Lung (tissue), 16 donors: ENCODE measurements around the gene SYP. TPM values are rescaled to one million over a fixed set of nuclear protein-coding genes. Genes with fewer than 3 reads are reported as not detected.
A peak's percentile ranks its signal among the peaks of the same experiment; 100 is the strongest.

Experiments
- ATAC-seq: fragments of 200-7000 bp; cut with Tn5 transposase; one replicate; pipeline ENCODE4 v1.9.1; 2020; ENCODE audit warnings: moderate number of reproducible peaks; ENCODE audit not compliant: insufficient read depth, low FRiP score
- DNase-seq, 3 donors: peaks; one replicate each; pipeline ENCODE4 v3.0.0-alpha.2; 2013 to 2017
- H3K27ac ChIP-seq, 2 donors: one replicate each; pipeline ENCODE4 v1.5.1; 2013; ENCODE audit warnings: mild to moderate bottlenecking in 2 of 2, moderate library complexity in 2 of 2, control low read depth in 1 of 2, inconsistent platforms in 1 of 2, low read depth in 1 of 2, low read length in 1 of 2
- H3K27me3 ChIP-seq, 3 donors: one replicate each; pipeline ENCODE4 v1.5.1; 2013; ENCODE audit warnings: low read length in 2 of 3; ENCODE audit not compliant: control insufficient read depth in 3 of 3, insufficient read depth in 3 of 3
- H3K36me3 ChIP-seq, 4 donors: one replicate each; pipeline ENCODE4 v1.5.1; 2013; ENCODE audit warnings: low read length in 4 of 4, mild to moderate bottlenecking in 1 of 4, moderate library complexity in 1 of 4; ENCODE audit not compliant: control insufficient read depth in 4 of 4, insufficient read depth in 4 of 4
- H3K4me1 ChIP-seq, 5 donors: one replicate each; pipeline ENCODE4 v1.5.1; 2013; ENCODE audit warnings: low read length in 5 of 5, mild to moderate bottlenecking in 2 of 5, moderate library complexity in 1 of 5; ENCODE audit not compliant: control insufficient read depth in 5 of 5, insufficient read depth in 5 of 5
- H3K4me3 ChIP-seq: one replicate; pipeline ENCODE4 v1.5.1; 2013; ENCODE audit warnings: mild to moderate bottlenecking, control low read depth, moderate library complexity
- H3K9ac ChIP-seq, 2 donors: one replicate each; pipeline ENCODE4 v1.5.1; 2013; ENCODE audit warnings: low read length in 2 of 2, control low read depth in 1 of 2; ENCODE audit not compliant: insufficient read depth in 1 of 2
- H3K9me3 ChIP-seq, 4 donors: one replicate each; pipeline ENCODE4 v1.5.1; 2013; ENCODE audit warnings: low read length in 3 of 4, mild to moderate bottlenecking in 1 of 4, moderate library complexity in 1 of 4; ENCODE audit not compliant: control insufficient read depth in 4 of 4, insufficient read depth in 3 of 4
- WGBS, 2 donors: extraction: QIAGEN DNeasy Blood & Tissue Kit; methylation state at CpG; one replicate each; pipeline ENCODE4 v1.1.7; 2013; 5-methylcytosine and 5-hydroxymethylcytosine counted together
- long read RNA-seq, 5 donors: transcript quantifications; one replicate each; lab custom pipeline, GENCODE V29; 2026
- polyA plus RNA-seq, 2 donors: library from polyadenylated mRNA; stranded (reverse); fragments of 200-250 nt; gene quantifications; one replicate each; pipeline ENCODE4 v1.2.1, GENCODE V29; 2013
- total RNA-seq, 2 donors: library from RNA; depleted of rRNA in 1 of 2; stranded (reverse); fragments of >200 nt in 1 of 2; gene quantifications; one replicate each; pipeline ENCODE4 v1.2.1, GENCODE V29; 2014 to 2021
- TF ChIP-seq, protein P1 (sequence below): IDR thresholded peaks from 2 replicates; pipeline ENCODE4 v1.5.1; 2012; ENCODE audit warnings: mild to moderate bottlenecking; ENCODE audit errors: control extremely low read depth, extremely low read depth
- donor health status: control.
- donor health status: control.
- donor health status: Bipolar disorder and iron deficiency.
- donor health status: healthy.
- donor health status: DM: yes; HTN: yes; CAD: no.

The SYP gene
- total RNA-seq (1 to 10 TPM; 3.2 to 5.6 TPM), polyA plus RNA-seq (1 to 10 TPM; 4.6 to 5.1 TPM)
- long read RNA-seq, donor 1, partial matches to known transcripts = 0 of 1 reads
- long read RNA-seq, donor 1, other reads (novel, unspliced or antisense) = 0 of 1 reads
- long read RNA-seq, donor 2 = 0 reads
- long read RNA-seq, donor 3 = 0 reads
- long read RNA-seq, donor 4 = 0 reads
- long read RNA-seq, donor 5, partial matches to known transcripts = 0 of 1 reads
- long read RNA-seq, donor 5, other reads (novel, unspliced or antisense) = 0 of 1 reads

GRCh38 chrX:49199906-49200771 is at the start of gene SYP:
SYP (minus strand) TSS chrX:49200193; CDS start chrX:49200186, 7 bp downstream.
- ATAC-seq = peak; percentile 87
- 1 to 38% methylated on average over 26 to 61 of the region's 61 CpGs for WGBS, 2 donors
- H3K9ac ChIP-seq = peak within 1 kb of the TSS in 1 of 2 donors; percentile 66

GRCh38 chrX:49249616-49250015 is 49.6 kb upstream of the SYP start:
- DNase-seq (no peak), ATAC-seq (no peak)
- H3K27ac ChIP-seq = no peak overlapping the region
- WGBS, 2 donors = 87 to 93% methylated on average over 7 to 9 of the region's 9 CpGs
- no peak overlapping the region for H3K4me3 ChIP-seq
- H3K9ac ChIP-seq = no peak overlapping the region
- H3K9me3 ChIP-seq = no peaks in the 10 kb centered on the region
- no peaks in the 10 kb centered on the region for H3K27me3 ChIP-seq
- H3K4me1 ChIP-seq = no peaks in the 10 kb centered on the region
- TF ChIP-seq, protein P1, sequence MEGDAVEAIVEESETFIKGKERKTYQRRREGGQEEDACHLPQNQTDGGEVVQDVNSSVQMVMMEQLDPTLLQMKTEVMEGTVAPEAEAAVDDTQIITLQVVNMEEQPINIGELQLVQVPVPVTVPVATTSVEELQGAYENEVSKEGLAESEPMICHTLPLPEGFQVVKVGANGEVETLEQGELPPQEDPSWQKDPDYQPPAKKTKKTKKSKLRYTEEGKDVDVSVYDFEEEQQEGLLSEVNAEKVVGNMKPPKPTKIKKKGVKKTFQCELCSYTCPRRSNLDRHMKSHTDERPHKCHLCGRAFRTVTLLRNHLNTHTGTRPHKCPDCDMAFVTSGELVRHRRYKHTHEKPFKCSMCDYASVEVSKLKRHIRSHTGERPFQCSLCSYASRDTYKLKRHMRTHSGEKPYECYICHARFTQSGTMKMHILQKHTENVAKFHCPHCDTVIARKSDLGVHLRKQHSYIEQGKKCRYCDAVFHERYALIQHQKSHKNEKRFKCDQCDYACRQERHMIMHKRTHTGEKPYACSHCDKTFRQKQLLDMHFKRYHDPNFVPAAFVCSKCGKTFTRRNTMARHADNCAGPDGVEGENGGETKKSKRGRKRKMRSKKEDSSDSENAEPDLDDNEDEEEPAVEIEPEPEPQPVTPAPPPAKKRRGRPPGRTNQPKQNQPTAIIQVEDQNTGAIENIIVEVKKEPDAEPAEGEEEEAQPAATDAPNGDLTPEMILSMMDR = no peak
- peaks cover 0 to 30% (median 1%) of the 10 kb centered on the region in 4 donors for H3K36me3 ChIP-seq

More at GRCh38 chrX:49199906-49200771, at the start of gene SYP:
- Histone ChIP-seq H3K36me3 (no peaks in the 10 kb centered on the region), H3K27ac (peak within 1 kb of the TSS in 1 of 2 donors; percentile 83), H3K4me3 (no peak within 1 kb of the TSS), H3K9me3 (no peaks in the 10 kb centered on the region), H3K4me1 (peaks cover 0 to 8% (median 3%) of the 10 kb centered on the region in 5 donors), H3K27me3 (no peaks in the 10 kb centered on the region)
- TF ChIP-seq, protein P1 = no peak
- DNase-seq = peak; percentile 83 to 90 (median 90)

- H3K27me3 ChIP-seq = no peaks in the 10 kb centered on the region
- no peaks in the 10 kb centered on the region for H3K9me3 ChIP-seq
- TF ChIP-seq, protein P1 = no peak
- H3K4me1 ChIP-seq = no peaks in the 10 kb centered on the region
- 81 to 94% methylated on average over 5 to 6 of the region's 6 CpGs for WGBS, 2 donors
- no peak overlapping the region for H3K27ac ChIP-seq
- no peak overlapping the region for H3K4me3 ChIP-seq
- ATAC-seq (no peak), DNase-seq (no peak)
- H3K36me3 ChIP-seq = peaks cover 0 to 34% (median 2%) of the 10 kb centered on the region in 4 donors
- H3K9ac ChIP-seq = no peak overlapping the region
These were observed 49.1 kb upstream of the SYP start for GRCh38 chrX:49249071-49249470.
